HEK293T (cell line): Measurements from ENCODE around the gene ANKS1A.

Source experiments
- ARNT ChIP-seq: fragments of 450-650 bp; IDR thresholded peaks from 2 replicates; pipeline ENCODE4 v1.6.1; 2017; ENCODE audit warnings: mild to moderate bottlenecking
- SP1 ChIP-seq: fragments of 450-650 bp; IDR thresholded peaks from 2 replicates; pipeline ENCODE4 v1.6.1; 2017
- SUZ12 ChIP-seq: fragments of 450-650 bp; IDR thresholded peaks from 2 replicates; pipeline ENCODE4 v1.6.1; 2016; ENCODE audit warnings: mild to moderate bottlenecking

DNA sequence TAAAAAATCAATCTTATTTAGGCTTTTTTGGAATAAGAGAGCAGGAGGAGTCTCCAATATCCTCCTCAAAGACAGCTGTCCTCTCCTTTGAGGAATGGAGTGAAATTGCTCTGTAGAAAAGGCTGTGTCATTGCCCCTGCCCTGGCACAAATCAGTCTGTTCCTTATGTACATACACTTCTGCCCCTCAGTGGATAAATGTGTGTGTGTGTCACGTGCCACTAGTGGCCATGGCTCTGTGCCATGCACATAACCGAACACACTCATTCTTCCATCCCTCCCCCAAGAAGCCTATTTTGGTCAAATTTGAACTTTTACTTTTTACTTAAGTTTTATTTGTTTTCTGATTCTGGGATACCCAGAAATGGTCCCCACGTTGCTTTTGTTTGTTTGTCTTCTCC is 49.2 kb downstream of the ANKS1A start:
- TF ChIP-seq SP1: no peak
- TF ChIP-seq SUZ12: no peak
- TF ChIP-seq ARNT: no peak
